Embryonic facial prominence (tissue), 1 donor: ENCODE measurements around the gene PWWP2B.

ENCODE experiments used
- DNase-seq: peaks from one replicate; pipeline ENCODE4 v3.0.0-alpha.2; 2016; ENCODE audit errors: extremely low spot score

Gene PWWP2B

GRCh38 chr10:132394201-132394811 lies 2.7 kb upstream of the PWWP2B start:
- DNase-seq: no peak

GRCh38 chr10:132394936-132395703 lies 1.9 kb upstream of the PWWP2B start:
- DNase-seq: no peak

- no peak for DNase-seq
Measured at GRCh38 chr10:132395704-132396493, 1.1 kb upstream of the PWWP2B start.

DNA sequence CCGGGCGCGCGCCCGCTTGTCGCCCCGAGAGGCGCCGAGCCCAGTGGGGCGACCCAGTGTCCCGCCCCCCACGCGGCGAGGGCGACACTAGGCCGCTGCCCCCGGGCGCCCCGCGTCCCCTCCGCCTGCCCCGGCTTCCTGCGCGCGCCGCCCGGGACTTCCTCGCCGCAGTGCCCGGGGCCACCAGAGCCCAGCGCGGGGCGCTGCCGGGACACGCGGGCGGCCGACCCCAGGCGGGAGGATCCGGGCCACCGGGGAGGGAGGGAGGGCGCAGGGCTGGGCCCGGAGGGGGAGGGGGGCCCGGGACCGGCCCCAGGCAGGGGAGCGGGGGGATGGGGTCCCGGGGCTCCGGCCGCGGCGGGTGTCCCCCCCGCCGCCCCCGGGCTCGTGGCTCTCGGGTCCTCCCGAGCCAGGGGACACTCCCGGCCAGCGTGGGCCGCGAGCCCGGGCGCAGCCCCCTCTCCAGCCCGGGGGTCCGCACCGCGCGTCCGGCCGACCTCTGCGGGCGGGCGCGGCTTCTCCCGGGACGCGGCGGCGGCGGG lies 435 bp upstream of the PWWP2B start:
- no peak for DNase-seq

DNA sequence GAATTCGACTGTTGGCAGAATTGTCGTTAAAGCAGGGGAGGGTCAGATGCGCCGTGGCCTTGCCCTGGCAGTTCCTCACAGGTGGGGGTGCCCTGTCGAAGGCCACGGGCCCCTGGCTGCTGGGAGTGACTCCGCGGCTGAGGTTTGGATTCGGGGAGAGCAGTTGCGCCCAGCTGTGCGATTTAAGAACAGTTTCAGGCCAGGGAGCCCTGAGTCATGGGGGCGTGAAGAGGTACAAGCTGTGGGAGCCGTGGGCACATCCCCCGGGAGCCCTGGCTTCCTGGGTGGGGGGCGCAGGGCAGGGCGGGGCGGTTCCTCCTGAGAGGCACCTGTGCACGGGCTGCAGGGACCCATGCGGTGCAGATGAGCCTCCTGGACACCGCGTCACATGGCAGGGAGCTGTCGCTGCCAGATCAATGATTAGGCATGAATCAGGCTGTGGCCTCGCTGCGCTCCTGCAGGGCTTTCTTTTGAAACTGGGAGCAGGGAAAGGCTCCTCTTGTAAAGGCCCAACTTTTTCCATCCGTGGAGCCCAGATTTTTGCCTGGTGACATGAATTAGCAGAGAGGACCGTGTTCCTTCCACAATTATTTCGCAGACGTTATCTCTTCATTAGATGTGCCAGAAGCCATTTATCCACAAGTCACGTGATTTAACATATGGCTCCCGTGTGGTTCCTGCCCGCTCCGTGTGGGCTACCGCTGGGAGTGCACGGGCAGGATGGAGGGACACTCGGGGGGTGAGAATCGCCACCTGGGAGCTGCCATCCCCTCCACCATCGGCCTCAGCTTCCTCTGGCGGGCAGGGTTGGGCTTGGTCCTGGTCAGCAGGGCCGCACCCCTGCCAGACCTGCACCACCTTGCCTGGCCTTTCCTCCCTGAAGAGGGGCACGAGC lies 918 bp downstream of the PWWP2B start:
- DNase-seq: no peak

DNA sequence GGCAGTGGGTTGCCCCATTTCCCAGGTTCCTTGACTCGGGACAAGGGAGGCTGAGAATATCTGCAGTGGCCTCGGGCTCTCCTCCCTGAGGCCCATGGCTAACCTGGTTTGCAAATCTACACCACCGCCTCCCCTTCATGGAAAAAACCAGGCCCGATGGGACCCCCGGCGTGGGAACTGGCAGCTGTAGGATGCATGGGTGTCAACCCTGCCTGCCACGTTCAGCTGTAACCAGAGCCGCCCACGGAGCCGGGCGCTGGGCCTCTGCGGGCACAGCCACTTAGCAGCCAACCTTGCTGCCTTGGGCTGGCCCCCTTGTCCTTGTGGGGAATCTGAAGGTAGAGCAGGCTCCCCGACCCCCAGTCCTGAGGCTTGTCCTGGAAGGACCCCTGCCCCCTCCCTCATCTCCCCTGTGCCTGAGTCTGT lies 1.6 kb downstream of the PWWP2B start:
- DNase-seq: no peak

GRCh38 chr10:132399117-132400035 lies 2.4 kb downstream of the PWWP2B start:
- no peak for DNase-seq

- no peak for DNase-seq
Measured at GRCh38 chr10:132400041-132400546, 3.1 kb downstream of the PWWP2B start.

GRCh38 chr10:132400547-132401151 lies 3.6 kb downstream of the PWWP2B start:
- DNase-seq: no peak

DNA sequence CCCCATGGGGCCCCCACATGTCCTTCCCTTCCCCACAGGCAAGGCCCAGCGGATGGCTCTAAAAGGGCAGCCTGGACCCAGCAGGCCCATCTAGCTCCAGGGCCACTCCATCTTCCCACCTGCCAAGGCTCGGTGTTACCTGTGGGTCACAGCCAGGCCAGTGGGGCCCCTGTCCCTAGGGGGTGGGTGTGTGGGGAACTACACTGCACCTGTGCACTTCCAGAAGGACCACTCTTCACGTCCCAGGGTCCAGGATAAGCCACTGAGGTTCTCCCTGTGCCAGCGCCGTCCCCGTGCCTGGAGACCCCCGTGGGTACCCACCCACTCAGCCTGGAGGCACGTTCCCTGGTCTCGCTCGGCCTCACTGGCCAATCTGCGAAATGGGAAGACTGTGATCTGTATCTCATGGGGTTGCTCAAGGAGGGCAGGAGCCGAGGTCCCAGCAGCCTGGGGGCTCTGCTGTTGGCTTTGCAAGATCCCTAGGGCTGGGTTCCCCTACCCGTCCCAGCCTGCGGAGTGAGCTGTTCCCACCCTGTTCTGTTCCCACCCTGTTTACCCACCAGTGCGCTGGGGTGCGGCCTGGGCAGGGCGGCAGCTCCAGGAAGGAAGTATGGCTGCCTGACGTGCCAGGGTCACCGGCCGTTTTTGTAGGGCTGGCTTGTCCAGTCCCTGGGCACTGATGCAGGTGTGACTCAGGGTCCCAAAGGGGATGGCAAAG lies 4.6 kb downstream of the PWWP2B start:
- DNase-seq: no peak

GRCh38 chr10:132402781-132403241 lies 5.8 kb downstream of the PWWP2B start:
- no peak for DNase-seq

DNA sequence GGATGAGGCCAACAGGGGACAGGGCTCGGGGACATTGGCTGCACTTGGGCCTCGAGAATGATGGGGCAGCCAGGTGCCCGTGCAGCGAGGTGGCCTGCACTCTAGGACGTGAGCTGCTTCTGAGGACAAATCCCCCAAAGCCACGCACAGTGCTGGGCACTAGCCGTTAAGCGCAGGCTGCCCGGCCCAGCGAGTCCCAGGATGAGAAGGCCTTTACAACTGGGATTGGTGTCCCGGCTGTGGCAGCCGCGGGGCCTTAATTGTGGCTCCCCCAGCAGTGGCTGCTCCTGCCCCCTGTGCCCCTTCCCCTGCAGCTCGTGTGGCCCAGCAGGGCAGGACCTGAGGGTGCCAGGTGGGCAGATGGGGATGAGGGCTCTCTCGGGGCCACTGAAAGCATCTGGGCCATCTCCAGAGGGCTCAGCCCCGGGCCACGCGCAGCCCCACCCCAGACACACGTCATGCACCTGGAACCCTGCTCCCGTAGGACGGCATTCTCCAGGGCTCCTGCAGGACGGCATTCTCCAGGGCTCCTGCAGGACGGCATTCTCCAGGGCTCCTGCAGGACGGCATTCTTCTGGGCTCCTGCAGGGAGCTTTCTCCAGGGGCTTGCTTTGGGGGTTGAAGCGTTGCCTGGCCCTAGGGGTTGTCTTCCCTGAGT lies 6.6 kb downstream of the PWWP2B start:
- DNase-seq: no peak

DNA sequence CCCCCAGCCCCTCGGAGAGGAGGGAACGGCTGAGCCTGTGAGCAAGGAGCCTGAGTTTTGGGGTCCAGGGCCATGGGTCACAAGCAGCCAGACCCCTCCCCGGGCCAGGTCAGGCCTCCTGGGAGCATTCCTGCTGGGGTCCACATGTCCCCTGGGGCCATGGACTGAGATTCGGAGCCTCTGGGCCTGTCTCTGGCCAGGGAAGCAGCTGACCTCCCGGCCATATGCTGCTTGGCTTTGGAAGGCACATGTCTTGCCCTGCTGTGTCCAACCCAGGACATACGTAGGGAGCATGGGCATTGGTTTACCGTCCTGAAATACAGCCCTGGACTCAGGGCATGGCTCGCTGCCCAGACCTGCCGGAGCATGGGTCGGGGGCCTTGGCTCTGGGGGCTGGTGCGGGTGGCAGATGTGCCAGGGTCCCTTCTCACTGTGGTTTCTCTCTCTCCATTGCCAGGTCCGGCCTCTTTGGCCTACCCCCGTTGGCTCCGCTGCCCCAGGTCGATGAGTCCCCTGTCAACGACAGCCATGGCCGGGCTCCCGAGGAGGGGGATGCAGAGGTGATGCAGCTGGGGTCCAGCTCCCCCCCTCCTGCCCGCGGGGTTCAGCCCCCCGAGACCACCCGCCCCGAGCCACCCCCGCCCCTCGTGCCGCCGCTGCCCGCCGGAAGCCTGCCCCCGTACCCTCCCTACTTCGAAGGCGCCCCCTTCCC lies 7.3 kb downstream of the PWWP2B start:
- DNase-seq: no peak

GRCh38 chr10:132404911-132405462 lies 8.0 kb downstream of the PWWP2B start:
- no peak for DNase-seq

- no peak for DNase-seq
Measured at GRCh38 chr10:132405463-132405991, 8.5 kb downstream of the PWWP2B start.

GRCh38 chr10:132406181-132406580 lies 9.2 kb downstream of the PWWP2B start:
- no peak for DNase-seq

DNA sequence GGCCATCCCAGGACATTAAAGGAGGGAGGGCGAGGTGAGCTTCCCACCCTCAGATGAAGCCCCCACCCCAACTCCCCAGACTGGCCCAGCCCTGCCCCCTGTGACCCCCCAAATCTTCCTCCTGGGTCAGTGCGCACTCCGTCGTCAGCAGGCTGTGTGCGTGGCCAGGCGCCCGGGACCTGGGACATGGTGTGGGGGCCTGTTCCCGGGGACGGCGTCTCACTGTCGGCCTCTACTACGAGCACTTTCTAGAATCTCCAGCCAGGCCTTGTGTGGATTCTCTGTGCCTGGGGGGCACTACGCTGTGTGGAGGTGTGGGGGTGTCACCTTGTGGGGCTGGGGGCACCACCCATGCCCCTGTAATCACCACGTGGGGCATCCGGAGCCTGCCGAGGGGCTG lies 9.8 kb downstream of the PWWP2B start:
- DNase-seq: no peak
